Stimulated activated CD4-positive, alpha-beta T cell treated with anti-CD3 and anti-CD28 coated beads, Interleukin-1b, Interleukin-23, amount 100 ng/mL, for 48 hours (primary cell): ENCODE measurements around the gene ZNF76.

ENCODE experiments used
- DNase-seq: peaks from one replicate; pipeline ENCODE4 v3.0.0-alpha.2; 2020

Gene ZNF76

GRCh38 chr6:35273822-35274559 is 14.5 kb downstream of the ZNF76 start:
- DNase-seq = no peak

- no peak for DNase-seq
Measured at GRCh38 chr6:35275744-35276260, 16.3 kb downstream of the ZNF76 start.

GRCh38 chr6:35278708-35279107 is 19.2 kb downstream of the ZNF76 start:
- DNase-seq = no peak

GRCh38 chr6:35280903-35281302 is 21.4 kb downstream of the ZNF76 start:
- no peak for DNase-seq

GRCh38 chr6:35282472-35282871 is 22.9 kb downstream of the ZNF76 start:
- no peak for DNase-seq

DNA sequence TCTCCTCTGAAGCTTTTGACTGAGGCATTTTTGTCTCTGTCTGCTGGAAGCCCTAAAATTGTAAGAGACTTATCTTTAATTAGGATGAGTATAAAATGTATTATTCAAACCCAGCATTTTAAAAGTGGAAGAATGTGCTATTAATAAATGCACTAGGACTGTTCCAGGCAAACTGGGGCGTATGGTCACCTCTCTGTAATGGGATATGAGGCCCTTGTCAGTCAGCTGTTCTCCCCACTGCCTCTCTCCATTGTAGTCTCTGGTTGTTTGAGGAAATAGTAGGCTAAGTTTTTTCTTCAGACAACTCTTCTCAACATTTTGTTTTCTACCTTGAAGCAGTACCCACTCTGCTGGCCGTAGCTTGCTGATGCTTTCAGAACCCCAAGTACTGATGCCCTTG is 23.8 kb downstream of the ZNF76 start:
- DNase-seq = no peak

GRCh38 chr6:35287671-35288396 is 28.3 kb downstream of the ZNF76 start:
- DNase-seq = no peak

DNA sequence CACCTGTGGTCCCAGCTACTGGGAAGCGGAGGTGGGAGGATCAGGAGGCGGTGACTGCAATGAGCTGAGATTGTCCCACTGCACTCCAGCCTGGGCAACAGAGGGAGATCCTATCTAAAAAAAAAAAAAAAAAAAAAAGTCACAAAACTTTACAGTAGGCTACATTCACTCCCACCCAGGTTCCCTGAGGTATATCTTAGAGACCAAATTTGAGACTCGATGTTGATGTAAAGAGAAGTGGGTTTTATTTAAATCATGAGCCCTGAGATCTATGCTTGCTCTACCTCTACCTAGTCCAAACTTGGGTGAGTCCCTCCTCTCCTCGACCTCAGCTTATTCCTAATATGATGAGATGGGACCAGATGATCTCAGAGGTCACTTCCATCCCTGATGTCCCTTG is 29.3 kb downstream of the ZNF76 start:
- DNase-seq = no peak

GRCh38 chr6:35291491-35291890 is 32.0 kb downstream of the ZNF76 start:
- no peak for DNase-seq

GRCh38 chr6:35292494-35292893 is 33.0 kb downstream of the ZNF76 start:
- DNase-seq = no peak

DNA sequence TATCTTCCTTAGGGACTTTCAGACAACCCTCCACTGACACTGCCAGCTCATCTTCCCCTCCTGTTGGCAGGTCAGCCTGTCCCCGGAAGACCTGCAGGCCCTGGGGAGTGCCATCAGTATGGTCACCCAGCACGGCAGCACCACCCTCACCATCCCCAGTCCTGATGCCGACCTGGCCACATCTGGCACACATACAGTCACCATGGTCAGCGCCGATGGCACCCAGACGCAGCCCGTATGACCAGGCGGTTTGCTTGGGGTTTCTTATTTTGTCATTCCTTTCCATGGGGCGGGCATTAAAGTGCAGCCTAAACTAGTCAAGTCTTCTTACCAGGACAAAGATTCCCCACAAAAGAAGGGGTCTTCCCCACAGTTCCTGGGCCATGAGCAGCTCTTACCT is 34.1 kb downstream of the ZNF76 start:
- DNase-seq = no peak

DNA sequence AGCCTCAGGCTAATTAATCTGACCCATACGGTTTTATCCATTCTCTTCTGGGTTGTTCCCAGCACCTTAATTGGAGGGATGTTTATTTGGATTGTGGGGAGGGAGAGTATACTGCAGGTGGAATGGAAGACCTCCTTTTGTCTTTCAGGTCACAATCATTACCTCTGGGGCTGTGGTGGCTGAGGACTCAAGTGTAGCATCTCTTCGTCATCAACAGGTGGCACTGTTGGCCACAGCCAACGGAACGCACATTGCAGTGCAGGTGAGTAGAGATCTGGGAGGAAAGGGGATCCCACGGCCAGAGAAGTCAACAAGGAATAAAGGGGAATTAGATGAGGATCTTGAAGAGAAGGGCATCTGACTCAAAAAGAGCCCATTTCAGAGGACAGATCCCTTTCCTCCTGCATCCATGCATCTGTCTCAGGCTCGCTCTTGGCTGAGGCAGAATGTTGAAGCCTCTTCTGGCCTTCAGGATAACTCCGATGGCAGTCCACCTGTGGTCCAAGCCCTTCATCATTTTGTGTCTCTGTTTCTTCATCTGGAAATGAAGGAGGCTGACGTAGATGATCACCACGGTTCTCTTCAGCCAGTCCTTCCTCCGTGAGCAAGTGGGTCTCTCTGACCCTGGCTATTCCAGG is 34.9 kb downstream of the ZNF76 start:
- peak; percentile 48 for DNase-seq

GRCh38 chr6:35295036-35295435 is 35.5 kb downstream of the ZNF76 start:
- no peak for DNase-seq

- DNase-seq = no peak
Measured at GRCh38 chr6:35295521-35296315, 36.2 kb downstream of the ZNF76 start.

- DNase-seq = no peak
Measured at GRCh38 chr6:35296931-35297600, 37.5 kb downstream of the ZNF76 start.

- peak; percentile 90 for DNase-seq
Measured at GRCh38 chr6:35297601-35298481, 38.3 kb downstream of the ZNF76 start, which contains the start of gene DEF6. Gene DEF6 (plus strand): TSS chr6:35297818. CDS start chr6:35297857, 39 bp downstream.

DNA sequence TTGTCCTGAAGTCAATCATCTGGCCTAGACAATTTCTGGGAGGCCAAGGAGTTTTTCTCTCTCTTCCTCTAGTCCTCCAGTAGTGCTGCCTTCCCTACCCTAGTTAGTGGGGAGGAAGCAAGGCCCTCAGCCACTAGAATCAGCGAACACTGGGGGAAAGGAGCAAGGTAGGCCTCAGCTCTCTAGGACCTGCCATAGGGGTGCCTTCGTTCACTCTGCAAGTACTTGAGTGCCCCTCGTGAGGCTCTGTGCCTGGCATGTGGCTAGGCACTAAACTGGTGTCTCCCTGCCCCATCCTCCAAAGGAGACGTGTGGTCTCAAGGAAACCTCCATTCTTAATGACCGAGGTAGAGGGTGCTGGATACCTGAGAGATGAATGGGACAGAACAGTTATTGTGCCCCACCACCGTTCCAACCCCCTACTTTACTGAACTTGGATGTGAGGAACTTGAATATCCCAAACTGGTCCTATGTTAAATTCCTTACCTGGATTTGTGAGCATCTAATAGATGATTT is 39.1 kb downstream of the ZNF76 start:
- no peak for DNase-seq

- DNase-seq = no peak
Measured at GRCh38 chr6:35299674-35300073, 40.1 kb downstream of the ZNF76 start.

- DNase-seq = no peak
Measured at GRCh38 chr6:35300848-35301247, 41.3 kb downstream of the ZNF76 start.

- DNase-seq = peak; percentile 91
Measured at GRCh38 chr6:35302604-35303241, 43.2 kb downstream of the ZNF76 start.
